NCI-H2196 (cell line): ENCODE results near the gene IFT74.

ENCODE experiments used
- DNase-seq: peaks from one replicate; lab custom pipeline; 2025; ENCODE audit not compliant: unreplicated experiment; lab: John Stamatoyannopoulos, UW

Gene IFT74

DNA sequence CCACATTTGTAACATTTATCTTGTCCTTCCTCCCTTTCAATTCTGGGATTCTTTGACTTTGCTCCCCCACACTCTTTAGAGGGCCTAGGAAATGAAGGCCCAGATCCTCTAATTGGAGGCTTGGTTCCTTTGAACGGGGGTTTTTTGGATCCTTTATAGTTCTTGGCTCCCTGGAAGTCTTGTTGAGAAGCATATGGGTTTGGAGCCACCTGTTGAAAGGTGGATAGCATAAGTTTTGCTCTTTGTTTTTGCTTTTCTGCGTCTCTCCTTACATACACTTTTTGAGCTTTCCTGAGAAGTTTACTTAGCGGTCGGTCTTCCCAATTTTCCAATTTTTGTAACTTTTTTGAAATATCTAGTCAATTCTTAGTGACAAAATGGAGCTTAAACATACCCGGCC is 17.8 kb downstream of the IFT74 start:
- no peak for DNase-seq

DNA sequence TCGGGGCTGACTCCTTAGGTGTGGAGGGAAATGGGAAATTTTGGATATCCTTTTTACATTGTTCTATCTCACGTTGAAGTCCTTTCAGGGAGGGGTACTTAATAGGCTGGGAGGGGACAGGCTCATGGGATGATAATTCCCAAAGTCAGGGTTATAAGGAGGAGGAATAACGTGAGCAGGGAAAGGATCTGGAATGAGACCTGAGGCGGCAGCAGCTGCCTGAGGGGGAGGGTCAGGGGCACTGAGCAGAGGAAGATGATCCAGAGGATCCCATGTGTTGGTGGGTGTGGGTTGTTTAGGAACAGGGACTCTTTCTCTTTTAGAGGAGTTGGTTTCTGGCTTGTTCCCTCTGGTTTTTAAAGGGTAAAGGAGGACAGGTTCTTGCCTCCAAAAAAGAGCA is 18.7 kb downstream of the IFT74 start:
- DNase-seq: no peak

DNA sequence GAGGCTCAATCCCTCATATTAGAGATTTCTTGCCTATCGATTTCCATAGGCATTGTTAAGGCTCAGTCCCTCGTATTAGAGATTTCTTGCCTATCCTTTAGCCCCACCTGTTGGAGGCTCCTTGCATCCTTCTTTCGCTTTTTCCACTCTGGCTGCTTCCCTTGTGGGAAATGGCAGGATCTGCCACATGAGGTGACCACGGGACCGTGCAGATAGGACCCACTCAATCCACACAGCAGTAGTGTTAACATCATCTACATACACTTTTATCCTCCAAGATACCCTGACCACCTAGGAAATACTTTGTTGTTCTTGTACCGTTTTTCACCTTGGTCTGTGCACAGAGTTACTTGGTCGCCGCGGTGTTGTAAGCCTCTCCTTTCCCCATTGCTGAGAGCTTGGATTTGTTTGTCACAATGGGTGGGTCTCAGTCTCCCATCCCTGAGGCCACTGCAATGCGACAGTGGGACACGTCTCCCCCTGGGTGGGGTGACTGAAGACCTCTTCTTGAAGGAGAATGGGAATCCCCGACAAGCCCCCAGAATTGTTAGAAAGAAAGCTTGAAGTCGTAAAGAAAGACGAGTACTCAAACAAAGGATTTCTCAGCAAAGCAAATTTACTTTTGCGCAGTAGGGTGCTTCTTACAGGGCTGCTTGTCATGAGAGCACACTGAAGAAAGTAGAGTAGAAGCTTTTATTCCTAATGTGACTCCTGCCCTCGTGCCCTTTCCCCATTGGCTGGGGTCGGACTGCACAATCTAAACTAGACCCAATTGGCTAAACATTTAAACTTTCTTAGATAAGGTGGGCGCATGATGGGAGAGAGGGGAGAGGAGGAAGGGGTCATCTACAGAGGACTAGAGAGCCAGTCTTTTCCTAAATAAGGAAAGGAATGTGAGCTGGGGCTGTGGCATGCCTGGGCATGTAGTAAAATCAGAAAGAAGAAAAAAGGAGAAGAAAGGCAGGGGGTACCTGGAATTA is 19.8 kb downstream of the IFT74 start:
- peak; percentile 6 for DNase-seq

DNA sequence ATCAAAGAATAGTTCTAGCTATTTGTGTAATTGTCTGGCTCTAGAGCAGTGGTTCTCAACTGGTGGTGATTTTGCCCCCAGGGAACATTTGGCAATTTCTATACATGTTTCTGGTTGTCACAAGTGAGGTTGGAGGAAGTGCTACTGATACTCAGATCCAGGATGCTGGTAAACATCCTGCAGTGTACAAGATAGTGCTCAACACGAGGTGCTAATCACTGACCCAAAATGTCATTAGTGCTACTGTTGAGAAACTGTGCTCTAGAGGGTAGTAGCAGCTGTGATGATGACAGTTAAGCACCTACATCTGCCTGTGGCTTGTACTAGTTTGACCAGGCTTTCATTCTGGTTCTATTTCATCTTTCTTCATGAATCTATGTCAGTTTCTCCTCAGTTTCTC is 27.1 kb downstream of the IFT74 start:
- DNase-seq: no peak

DNA sequence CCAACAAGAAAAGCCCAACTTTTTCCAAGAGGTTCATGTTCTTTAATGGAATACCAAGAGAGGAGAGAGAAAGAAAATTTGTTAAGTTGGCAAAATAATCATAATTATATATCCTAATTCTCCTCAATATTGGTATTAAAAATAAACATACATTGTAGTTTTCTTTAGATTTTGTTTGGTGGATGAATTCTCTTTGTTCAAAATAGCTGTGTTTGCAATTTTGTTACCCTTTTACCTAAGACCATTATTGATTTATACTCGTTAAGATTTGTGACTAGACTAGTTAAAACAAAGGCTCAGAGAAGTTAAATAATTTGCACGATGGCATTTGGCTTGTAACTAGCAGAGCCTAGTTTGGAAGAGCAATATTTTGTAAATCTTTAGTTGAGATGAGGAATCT is 39.6 kb downstream of the IFT74 start:
- DNase-seq: no peak

DNA sequence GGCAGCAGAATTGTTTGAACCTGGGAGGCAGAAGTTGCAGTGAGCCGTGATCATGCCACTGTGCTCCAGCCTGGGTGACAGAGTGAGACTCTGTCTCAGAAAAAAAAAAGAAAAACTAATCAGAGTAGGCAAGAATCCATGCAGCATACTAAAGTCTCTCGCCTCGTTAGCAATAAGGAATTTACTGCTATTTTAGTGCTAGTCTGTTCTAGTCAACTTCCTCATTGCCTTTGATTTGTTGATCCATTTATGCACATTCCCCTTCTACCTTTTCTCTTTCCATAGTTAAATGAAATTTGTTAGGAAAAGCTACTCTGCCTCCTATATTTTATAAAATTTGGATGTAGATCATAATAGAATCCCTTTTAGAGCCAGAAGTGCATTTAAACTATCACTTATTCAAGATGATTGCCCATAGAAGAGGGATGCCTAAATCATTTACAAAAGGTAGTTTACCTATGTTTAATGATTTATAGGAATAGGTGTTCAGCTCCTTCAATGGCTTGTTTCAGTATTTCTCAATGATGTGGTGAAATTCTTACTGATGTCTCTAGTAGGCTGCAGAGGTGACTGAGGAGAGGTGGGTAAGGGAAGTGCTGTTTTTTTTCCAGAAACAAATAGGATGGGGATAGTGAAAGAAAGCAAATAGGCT is 47.3 kb downstream of the IFT74 start:
- no peak for DNase-seq

DNA sequence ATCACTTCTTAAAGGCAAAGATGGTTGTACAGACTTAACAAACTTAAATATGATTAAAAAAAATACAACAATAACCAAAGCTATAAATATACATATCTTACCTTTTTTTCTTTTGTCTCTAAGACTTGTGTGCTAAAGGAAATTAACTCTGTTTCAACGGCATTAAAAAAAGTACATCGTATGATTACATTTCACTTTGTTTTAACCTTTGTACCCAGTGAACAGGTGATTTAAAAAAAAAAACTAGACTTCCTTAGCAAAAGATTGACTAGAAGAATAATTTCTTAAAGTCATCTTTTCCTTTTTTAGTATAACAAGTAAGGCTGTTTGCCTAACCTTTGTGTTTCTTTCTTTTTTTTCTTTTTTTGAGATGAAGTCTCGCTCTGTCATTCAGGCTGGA is 49.3 kb downstream of the IFT74 start, which contains the start of gene LRRC19:
LRRC19 (minus strand) TSS at position 182 of the 400 bp plus-strand sequence. CDS start 5,978 bp downstream, outside the sequence.
- DNase-seq: no peak

DNA sequence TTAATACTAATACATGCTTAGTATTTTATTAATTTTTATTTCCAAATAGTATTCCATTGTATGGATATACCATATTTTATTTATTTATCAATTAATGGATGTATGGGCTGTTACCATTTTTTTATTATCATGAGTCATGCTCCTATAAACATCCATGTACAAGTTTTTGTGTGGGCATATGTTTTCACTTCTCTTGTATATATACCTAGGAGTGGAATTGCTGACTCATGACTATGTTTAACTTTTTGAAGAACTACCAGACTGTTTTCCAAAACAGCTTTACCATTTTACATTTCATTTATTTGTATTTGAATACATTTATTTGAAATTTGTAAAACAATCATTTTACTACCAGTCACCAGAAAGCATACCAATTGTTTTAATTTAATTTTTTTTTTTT is 63.4 kb downstream of the IFT74 start:
- DNase-seq: no peak

DNA sequence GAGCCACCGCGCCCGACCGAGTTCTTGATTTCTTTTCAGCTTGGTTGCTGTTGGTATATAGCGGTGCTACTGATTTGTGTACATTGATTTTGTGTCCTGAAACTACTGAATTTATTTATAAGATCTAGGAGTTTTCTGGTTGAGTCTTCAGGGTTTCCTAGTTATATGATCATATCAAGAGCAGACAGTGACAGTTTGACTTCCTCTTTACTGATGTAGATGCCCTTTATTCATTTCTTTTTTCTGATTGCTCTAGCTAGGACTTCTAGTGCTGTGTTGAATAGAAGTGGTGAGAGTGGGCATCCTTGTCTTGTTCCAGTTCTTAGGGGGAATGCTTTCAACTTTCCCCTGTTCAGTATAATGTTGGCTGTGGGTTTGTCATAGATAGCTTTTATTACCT is 66.7 kb downstream of the IFT74 start:
- no peak for DNase-seq

DNA sequence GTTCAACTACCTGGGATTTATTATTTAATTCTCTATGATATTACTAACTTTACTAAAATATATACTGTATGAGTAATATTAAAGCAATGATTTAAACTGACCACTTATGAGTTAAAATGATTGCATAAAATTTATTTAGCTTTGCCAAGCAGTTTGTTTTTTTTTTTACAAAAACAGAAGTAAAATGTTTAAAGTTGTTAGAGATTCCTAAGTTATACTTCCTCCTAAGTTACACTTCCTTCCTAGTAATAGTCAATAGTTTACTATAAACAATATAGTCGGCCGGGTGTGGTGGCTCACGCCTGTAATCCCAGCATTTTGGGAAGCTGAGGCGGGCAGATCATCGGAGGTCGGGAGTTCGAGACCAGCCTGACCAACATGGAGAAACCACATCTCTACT is 73.0 kb downstream of the IFT74 start:
- no peak for DNase-seq

DNA sequence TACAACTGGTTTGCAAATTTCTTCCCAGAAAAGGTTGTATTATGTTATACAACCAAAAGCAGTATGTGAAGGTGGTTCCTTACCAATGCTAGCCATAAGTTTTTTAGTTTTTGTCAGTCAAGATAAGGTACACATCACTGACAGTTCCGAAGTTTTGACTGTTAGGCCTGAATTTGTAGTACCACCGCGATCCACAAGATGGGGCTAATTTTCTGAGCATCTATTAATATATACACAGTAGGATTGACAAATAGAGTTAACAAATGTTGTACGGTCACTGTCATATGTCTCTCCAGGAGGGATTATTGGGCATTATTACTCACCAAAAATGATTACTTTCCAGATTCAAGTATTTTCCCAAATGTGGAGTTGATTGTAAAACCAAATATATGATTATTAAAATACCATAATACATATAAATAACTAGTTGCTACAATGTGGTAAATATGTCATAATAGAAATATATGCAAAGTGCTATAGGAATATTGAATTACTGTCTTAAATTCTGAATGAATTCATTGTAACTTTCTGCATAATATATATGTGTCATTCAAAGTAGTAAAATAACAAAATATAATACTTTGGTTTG is 77.7 kb downstream of the IFT74 start:
- peak; percentile 59 for DNase-seq

DNA sequence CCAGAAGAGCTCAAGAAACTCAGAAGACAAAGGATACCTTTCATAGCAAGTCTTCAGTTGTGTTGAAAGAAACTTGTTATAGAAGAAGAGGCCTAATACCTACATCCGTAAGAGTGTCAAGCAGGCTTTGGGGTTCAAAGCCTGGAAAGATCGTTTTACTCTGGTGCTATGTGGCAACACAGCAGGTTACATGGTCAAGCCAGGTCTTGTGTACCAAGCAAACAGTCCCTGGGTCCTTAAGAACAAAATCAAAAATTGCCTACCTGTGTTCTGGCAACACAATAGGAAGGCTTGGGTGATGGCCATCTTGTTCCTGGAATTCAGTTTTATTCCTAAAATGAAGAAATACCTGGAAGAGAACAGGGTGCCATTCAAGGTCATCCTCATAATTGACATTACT is 81.3 kb downstream of the IFT74 start:
- no peak for DNase-seq

DNA sequence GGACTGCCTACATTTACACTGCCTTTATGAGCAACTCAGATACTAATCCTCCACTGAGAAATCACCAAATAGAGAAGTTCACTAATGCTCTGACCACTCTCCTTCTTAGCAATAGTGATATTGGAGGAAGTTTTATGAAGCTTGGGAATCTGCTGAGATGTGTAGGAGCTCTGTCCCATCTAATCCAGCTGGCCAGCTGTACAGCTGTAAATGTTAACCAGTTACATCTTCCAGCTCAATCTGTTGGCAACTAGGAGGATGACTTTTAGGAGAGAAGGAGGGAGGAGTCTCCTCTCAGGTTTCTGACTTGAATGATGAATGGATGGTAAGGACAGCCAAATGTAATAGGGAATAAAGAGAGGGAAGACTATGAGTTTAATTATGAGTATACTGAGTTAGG is 85.5 kb downstream of the IFT74 start:
- no peak for DNase-seq

DNA sequence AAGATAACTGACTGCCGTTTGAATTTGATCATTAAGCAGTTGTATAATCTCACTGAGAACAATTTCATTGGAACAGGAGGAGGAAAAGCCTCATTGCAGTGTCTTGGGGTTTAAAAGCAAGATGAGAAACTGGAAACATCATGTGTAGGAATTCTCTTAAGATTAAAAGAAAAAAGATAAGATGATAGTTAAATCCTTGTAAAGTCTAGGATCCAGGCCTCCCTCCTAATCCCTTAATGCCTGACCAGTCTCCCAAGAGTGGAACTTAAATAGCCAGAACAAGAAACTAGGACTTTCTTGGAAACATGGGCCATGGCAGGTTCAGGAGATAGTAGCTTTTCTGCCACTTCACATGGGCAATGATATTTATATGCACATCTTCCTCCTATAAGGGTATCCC is 86.3 kb downstream of the IFT74 start:
- DNase-seq: no peak

DNA sequence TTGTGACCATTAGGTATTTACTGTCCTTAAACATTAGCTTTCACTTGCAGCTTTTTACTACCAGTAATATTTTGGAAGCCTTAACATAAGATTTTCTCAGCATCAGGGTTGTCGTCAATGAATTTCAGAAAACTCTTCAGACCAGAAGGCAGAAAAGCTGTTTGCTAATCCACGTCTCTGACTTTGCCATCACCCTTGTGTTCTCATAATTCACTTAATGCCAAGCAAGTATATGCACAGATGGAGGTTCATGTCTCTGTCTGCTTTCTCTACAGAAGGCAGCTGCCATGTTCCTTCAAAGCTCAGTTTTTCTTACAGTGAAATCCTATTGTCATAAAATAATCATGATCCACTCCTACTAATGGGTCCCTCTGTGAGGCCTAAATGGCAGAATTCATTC is 87.0 kb downstream of the IFT74 start:
- no peak for DNase-seq

DNA sequence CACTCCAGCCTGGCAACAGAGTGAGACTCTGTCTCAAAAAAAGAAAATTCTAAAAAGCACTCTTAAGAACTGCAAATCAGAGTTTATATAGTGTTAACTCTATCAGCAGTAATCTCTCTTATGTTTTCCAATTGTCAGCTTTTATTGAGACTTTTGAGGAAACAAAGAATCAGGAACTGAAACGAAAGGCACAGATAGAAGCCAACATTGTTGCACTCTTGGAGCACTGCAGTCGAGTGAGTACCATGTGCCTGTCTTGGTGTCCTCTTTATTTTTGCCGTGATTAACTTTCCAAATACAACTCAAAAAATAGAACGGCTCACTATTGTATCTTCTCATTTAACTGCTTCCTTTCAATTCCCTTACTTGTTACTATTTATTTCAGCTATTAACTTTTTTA is 90.9 kb downstream of the IFT74 start:
- DNase-seq: no peak

DNA sequence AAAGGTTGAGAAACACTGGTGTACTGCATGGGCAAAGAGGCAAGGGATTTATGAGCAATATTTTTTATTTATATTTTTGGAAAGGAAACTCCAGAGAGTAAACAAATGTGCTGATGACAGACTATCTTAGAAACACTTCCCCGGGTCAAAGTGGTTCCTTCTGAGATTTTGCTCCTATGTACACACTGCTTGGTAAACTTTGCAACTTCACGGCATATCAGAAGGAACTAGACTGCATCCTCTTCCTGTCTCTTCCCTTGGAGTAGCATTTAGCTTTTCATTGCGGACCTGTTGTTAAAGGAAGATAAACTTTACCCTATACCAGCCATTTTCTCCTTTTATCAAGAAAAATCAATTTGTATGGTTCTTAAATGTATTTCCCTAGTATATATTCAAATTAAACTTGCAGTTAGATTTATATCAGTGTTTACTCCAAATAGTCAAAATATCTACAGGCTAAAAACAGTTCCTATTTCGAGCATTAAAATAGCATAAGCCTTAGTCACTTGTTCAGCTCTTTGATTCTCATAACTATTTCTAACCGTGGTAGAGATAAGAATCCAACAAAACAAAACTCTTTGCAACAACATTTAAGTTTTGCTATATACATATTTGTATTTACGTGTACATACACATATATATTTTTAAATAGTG is 97.3 kb downstream of the IFT74 start:
- no peak for DNase-seq

DNA sequence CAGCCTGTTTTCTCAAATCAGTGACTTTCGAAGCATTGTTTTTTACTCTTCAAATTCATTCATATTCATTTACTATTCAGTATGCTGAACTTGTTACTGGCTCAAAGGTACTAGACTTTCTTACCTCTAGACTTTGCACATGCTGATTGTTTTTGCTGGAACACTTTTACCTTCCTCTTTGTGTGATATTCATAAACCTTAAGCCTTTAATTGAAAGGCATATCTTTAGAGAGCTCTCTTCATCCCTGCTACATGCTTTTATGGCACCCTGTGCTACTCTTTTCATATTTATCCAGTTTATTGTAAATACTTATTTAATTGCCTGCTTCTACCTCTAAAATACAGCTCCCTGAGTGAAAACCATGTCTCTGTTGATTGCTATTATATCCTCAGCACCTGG is 97.9 kb downstream of the IFT74 start:
- no peak for DNase-seq

DNA sequence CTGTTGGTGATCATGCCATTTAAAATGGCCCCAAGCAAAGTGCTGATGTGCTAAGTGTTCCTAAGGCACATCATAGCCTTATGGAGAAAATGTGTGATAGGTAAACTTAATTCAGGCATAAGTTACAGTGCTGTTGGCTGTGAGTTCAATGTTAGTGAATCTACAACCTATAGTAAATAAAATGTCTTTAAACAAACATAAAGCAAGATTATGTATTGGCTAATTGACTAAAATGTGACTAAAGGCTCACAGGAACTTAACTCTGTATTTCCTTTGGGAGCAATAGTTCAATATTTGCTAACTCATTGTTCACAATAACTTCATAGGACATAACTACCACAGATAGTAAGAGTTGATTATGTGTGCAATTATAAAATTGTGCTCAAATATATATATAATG is 98.6 kb downstream of the IFT74 start:
- DNase-seq: no peak

DNA sequence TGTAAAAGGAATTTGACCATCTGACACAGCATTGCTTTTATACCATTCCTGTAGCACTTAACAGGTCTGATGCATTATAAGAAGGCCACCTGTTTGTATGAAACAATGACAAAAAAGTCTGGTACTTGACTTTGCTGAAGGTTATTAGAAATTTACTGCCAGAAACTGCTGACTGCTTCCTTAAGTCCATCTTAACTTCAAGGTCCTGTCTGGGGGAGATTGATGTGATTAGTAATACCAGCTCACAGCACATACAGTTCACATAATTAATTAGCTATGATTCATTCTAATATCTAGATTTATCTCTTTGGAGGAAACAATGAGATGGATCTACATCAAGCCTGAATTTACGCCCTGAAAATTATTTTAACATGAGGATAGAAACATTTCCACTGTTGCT is 103.2 kb downstream of the IFT74 start:
- no peak for DNase-seq

DNA sequence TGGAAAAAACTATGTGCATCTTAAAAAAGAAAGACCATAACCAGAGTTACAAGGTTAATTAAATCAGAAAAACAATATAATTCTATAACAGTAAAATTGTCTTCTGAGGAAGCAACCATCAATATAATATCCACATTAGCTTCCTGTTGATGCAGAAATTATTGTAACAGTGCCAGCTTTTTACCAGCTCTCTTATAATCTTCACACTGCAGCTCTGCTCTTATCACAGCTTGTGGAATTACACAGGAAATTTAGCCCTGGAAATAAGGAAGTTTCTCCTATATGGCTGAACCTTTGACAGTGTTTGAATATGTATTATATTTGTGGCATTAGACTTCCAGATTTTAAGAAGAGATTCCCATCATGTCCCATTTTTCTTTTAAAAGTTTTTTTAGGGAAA is 103.7 kb downstream of the IFT74 start:
- peak; percentile 4 for DNase-seq
